HUES64 (cell line): ENCODE measurements around the gene RBSN.
A peak's percentile ranks its signal among the peaks of the same experiment; 100 is the strongest.

Experiments
- H3K27ac ChIP-seq: 2 replicates; pipeline ENCODE4 v1.7.0; 2013; ENCODE audit warnings: low read depth, low read length, inconsistent platforms
- H3K27me3 ChIP-seq: 2 replicates; pipeline ENCODE4 v1.6.1; 2013; ENCODE audit warnings: mild to moderate bottlenecking, low read length; ENCODE audit not compliant: insufficient read depth
- H3K36me3 ChIP-seq: 2 replicates; pipeline ENCODE4 v1.6.1; 2013; ENCODE audit warnings: mild to moderate bottlenecking, low read length; ENCODE audit not compliant: insufficient read depth
- H3K4me1 ChIP-seq: 2 replicates; pipeline ENCODE4 v1.6.1; 2013; ENCODE audit warnings: mild to moderate bottlenecking, low read length, moderate library complexity; ENCODE audit not compliant: insufficient read depth
- H3K4me3 ChIP-seq: 2 replicates; pipeline ENCODE4 v1.5.1; 2013; ENCODE audit warnings: mild to moderate bottlenecking, low read length, moderate library complexity
- H3K9ac ChIP-seq: 2 replicates; pipeline ENCODE4 v1.6.1; 2013; ENCODE audit warnings: mild to moderate bottlenecking, low read depth, low read length
- H3K9me3 ChIP-seq: 2 replicates; pipeline ENCODE4 v1.6.1; 2013; ENCODE audit warnings: low read depth, low read length; ENCODE audit not compliant: insufficient read depth
- WGBS: fragments of 150-250, 120-280 bp; methylation state at CpG from one replicate; pipeline ENCODE4 v1.1.7; 2013; ENCODE audit warnings: missing lambda C conversion rate; 5-methylcytosine and 5-hydroxymethylcytosine counted together

RBSN gene

DNA sequence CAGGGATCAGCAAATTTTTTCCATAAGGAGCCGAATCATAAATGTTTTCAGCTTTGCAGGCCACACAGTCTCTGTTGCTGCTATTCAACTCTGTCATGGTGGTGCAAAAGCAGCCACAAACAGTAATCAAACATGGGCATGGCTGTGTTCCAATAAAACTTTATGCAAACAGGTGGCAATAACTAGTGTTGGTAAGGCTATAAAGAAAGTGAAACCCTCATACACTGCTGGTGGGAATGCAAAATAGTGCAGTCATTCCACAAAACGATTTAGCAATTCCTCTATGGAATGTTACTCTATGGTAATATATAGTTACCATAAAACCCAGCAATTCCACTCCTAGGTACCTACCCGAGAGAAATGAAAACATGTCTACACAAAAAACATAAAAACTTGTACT, 19.9 kb downstream of the RBSN start:
- Histone ChIP-seq H3K4me3 (no peak overlapping the region), H3K36me3 (peaks cover 91% of the 10 kb centered on the region), H3K27me3 (no peaks in the 10 kb centered on the region), H3K27ac (no peak overlapping the region), H3K9me3 (no peaks in the 10 kb centered on the region), H3K4me1 (no peaks in the 10 kb centered on the region), H3K9ac (no peak overlapping the region)
- 95% methylated on average over 2 of the region's 3 CpGs for WGBS

DNA sequence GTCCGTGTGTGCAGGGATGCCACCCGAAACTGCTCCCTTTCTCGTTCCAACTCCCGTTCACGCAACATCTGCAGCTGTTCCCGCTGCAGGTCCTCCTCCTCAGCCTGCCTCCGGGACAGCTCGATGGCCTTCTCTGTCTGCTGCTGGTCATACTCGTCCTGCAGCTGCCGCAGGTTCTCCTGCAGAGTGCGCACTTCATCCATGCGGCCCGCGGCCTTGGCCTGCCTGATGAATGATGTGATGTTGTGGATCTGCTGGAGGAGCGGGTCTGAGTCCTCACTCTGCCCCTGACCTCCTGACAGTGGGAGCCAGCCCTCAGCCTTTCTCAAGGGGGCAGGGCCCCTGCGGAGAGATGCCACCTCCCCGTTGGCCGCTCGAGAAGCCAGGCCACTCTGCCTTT, 24.4 kb downstream of the RBSN start:
- Histone ChIP-seq H3K4me3 (no peak overlapping the region), H3K27ac (no peak overlapping the region), H3K4me1 (no peaks in the 10 kb centered on the region), H3K27me3 (no peaks in the 10 kb centered on the region), H3K36me3 (peaks cover 71% of the 10 kb centered on the region), H3K9ac (no peak overlapping the region), H3K9me3 (no peaks in the 10 kb centered on the region)
- WGBS = 94% methylated on average over 19 of the region's 19 CpGs

DNA sequence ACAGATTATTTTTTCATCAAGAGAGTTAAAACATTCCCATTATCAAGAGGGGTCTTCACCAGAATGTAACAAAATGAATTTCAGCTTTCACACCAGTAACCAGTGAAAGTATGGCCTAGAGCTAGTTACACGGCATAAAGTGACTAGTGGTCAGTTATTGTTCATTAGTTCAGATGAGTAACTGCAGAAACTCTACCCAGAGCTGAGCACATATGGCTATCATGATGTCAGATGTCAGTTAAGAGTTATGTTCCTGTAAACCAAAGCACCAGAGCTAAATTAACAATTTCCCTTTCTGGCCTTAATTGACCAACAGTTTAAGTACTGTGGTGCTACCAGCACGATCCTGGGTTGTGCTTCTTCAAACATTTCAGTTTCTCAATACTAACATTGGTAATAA, 27.2 kb downstream of the RBSN start:
- no peaks in the 10 kb centered on the region for H3K27me3 ChIP-seq
- H3K4me3 ChIP-seq = no peak overlapping the region
- H3K36me3 ChIP-seq = peaks cover 46% of the 10 kb centered on the region
- WGBS = 89% methylated on average over 2 of the region's 2 CpGs
- no peak overlapping the region for H3K9ac ChIP-seq
- no peaks in the 10 kb centered on the region for H3K9me3 ChIP-seq
- no peaks in the 10 kb centered on the region for H3K4me1 ChIP-seq
- H3K27ac ChIP-seq = no peak overlapping the region

DNA sequence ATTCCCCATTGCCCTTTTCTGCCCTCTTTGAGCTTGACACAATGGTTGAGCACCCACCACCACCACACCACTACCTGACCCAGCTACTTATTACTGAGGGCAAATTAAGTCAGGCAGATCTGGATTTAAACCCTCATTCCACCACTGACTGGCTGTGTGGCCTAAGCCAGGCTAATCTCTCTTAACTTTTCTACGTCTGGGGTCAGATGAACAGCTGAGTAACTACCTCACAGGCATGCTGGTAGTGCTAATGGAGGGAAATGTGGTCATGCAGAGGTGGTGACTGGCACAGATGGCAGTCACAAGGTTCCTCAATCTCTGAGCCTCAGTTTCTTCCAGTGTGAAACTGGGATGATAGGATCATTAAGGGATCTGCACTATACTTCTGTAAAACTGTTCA, 29.5 kb downstream of the RBSN start:
- Histone ChIP-seq H3K9me3 (no peaks in the 10 kb centered on the region), H3K27me3 (peaks cover 4% of the 10 kb centered on the region; the same call in 1 of the 2 replicates), H3K9ac (no peak overlapping the region), H3K36me3 (peaks cover 23% of the 10 kb centered on the region), H3K4me3 (no peak overlapping the region), H3K4me1 (0 out of 2 replicates have a peak, but pooled peaks cover 2% of the 10 kb centered on the region), H3K27ac (no peak overlapping the region)
- WGBS = 100% methylated on average over 1 of the region's 1 CpG

DNA sequence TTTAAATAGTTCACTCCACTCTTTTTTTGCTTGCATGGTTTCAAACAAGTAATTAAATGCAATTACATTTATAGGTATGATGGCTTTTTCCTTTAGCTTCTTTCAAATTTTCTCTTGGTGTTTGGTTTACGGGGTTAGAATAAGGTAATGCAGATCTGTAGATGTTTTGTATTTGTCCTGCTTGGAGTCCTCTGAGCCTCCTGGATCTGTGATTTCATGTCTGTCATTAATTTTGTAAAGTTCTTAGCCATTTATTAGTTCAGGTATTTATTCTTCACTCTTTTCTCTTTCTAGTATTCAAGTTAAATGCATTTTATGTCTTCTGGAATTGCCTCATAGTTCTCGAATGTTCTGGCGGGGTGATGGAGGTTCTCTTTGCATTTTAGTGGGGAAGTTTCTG, 32.5 kb downstream of the RBSN start:
- WGBS = 92% methylated on average over 1 of the region's 3 CpGs
- Histone ChIP-seq H3K27ac (no peak overlapping the region), H3K9ac (no peak overlapping the region), H3K4me3 (no peak overlapping the region), H3K4me1 (0 out of 2 replicates have a peak, but pooled peaks cover 2% of the 10 kb centered on the region), H3K9me3 (no peaks in the 10 kb centered on the region), H3K36me3 (0 out of 2 replicates have a peak, but pooled peaks cover 2% of the 10 kb centered on the region), H3K27me3 (peaks cover 4% of the 10 kb centered on the region; the same call in 1 of the 2 replicates)

DNA sequence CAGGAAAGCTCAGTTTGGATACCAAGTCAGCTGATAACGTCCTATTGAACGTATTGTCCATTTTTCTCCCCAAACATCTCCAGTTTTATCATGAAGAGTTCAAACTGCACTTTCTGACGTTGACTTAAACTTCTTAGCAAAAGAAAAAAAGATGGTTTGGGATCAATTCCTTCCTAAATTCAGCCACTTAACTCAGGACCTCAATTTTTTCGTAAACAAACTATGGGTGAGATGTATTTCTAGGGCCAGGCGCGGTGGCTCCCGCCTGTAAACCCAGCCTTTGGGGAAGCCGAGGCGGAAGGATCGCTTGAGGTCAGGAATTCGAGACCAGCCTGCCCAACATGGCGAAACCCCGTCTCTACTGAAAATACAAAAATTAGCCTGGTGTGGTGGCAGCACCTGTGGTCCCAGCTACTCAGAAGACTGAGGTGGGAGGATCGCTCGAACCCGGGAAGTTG, 33.4 kb downstream of the RBSN start:
- H3K9ac ChIP-seq = peak overlapping the region; percentile 97
- peak overlapping the region; percentile 97 for H3K4me3 ChIP-seq
- 0 out of 2 replicates have a peak, but pooled peaks cover 3% of the 10 kb centered on the region for H3K36me3 ChIP-seq
- H3K4me1 ChIP-seq = 0 out of 2 replicates have a peak, but pooled peaks cover 2% of the 10 kb centered on the region
- peaks cover 4% of the 10 kb centered on the region; the same call in 1 of the 2 replicates for H3K27me3 ChIP-seq
- 82% methylated on average over 16 of the region's 16 CpGs for WGBS
- H3K9me3 ChIP-seq = no peaks in the 10 kb centered on the region
- H3K27ac ChIP-seq = no peak overlapping the region

DNA sequence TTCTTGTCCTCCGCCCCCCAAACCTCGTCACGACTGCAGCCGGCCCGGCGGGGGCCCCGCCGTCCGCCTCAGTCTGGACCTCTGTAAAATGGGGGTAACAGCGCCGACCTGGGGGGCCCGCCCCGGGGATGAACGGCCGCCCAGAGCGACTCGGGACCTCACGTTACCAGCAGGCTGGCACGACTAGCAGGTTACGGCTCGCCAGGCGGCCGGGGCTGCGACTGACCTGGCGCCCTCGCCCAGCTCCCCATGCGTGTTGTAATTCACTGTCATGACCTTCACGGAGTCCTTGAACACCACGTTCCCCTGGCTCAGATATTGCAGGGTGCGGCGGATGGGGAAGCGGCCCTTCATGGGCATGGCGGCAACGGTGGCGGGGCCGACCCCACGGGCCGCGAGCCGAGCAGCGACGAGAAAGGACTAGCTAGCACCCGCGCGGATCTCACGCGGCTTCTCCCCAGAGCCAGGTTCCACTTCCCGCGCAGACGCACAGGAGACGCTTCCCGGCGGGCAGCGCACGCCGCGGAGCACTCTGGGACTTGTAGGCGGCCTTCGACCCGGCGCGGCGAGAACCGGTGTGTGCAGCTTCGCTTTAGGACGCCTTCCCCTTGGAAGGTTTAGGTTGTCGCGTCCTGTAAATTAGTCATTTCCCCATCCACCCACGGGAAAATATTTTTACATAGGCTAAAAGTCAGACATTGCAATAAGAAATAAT, 34.0 kb downstream of the RBSN start, which contains the start of gene MRPS25:
TSS of gene MRPS25 (minus strand) at position 481 of the 715 bp plus-strand sequence. CDS start at position 360, 121 bp downstream.
- Histone ChIP-seq H3K4me1 (0 out of 2 replicates have a peak, but pooled peaks cover 2% of the 10 kb centered on the region), H3K9me3 (no peaks in the 10 kb centered on the region), H3K4me3 (peak within 1 kb of the TSS; percentile 97), H3K36me3 (peaks cover 4% of the 10 kb centered on the region; the same call in 1 of the 2 replicates), H3K27me3 (peaks cover 4% of the 10 kb centered on the region; the same call in 1 of the 2 replicates), H3K27ac (peak within 1 kb of the TSS; percentile 77), H3K9ac (peak within 1 kb of the TSS; percentile 97)
- WGBS = under 1% methylated on average over 69 of the region's 69 CpGs

DNA sequence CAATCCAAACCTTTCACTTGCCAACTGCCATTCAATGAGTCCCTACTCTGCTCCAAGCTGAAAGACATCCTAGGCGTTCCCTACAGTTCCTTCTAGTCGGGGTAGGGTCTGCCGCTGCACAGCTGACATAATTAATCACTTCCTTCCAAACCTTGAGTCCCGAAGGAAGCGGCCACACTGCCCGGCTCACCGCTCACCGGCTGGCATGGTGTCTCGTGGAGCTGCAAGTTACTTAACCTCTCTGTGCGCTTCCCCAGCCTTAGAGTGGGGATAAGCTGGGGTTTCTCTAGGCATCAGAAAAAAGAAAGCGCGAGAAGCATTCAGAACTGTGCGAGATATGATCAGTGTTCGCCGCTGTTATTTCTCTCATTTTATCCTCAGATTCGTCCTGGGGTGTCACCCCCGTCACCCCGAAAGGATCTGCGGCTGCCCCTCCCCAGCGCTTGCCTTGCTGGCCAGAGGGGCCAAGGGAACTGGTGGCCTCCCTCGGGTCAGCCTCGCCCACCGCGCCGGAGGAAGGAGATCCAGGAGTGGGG, 34.6 kb downstream of the RBSN start:
- Histone ChIP-seq H3K9me3 (no peaks in the 10 kb centered on the region), H3K36me3 (peaks cover 10% of the 10 kb centered on the region), H3K27me3 (peaks cover 4% of the 10 kb centered on the region; the same call in 1 of the 2 replicates), H3K9ac (peak overlapping the region; percentile 97), H3K4me1 (0 out of 2 replicates have a peak, but pooled peaks cover 2% of the 10 kb centered on the region), H3K27ac (peak overlapping the region; percentile 77), H3K4me3 (peak overlapping the region; percentile 97)
- WGBS = 5% methylated on average over 25 of the region's 25 CpGs

DNA sequence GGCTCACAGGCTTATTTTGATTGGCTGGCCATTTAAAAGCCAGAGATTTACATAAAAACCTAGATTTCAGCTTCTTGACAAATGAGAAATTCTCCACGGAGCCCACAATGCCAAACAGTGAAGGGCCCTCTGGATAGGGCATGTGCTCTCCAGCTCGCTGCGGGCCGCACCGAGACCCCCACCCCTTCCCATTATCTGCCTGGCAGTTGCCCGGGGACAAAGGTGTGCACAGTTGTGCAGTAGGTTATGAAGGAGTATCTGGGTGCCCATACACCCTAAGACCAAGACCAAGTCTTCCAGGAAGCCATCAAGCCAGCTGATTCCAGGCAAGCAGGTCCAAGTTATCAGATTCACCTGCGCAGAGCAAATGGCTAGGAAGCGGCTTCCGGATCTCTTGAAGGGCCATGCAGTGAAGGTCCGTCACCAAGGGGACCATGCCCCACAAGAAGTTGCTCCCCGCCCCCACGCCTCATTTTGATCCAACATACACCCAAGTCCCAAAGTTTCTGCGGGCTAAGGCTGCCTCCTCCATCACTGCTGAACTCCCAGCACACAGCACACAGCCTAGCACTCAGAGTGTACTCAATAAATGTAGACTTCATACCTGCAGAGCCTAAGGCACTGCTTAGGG, 35.2 kb downstream of the RBSN start:
- Histone ChIP-seq H3K4me3 (peak overlapping the region; percentile 97), H3K9ac (peak overlapping the region; percentile 97), H3K27ac (no peak overlapping the region), H3K4me1 (0 out of 2 replicates have a peak, but pooled peaks cover 2% of the 10 kb centered on the region), H3K9me3 (no peaks in the 10 kb centered on the region), H3K27me3 (peaks cover 4% of the 10 kb centered on the region; the same call in 1 of the 2 replicates), H3K36me3 (peaks cover 16% of the 10 kb centered on the region)
- 91% methylated on average over 11 of the region's 13 CpGs for WGBS

DNA sequence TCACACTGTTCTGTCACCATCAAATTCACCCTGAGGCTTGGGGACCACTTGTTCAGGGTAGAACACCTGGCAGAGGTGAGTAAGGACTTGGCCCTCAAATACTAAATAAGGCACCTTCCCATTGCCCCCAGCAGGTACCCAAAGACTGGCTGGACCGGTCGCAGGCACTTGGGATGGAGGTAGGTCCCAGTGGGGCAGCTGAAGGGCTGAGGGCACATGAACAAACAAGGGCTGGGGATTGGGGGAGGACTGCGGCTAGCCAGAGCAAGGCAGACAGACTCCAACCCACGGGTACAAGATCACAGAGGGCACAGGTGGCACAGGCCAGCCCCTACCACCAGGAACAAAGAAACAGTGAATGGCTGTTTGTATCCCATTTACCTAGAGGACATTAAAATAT, 35.7 kb downstream of the RBSN start:
- Histone ChIP-seq H3K9me3 (no peaks in the 10 kb centered on the region), H3K36me3 (peaks cover 21% of the 10 kb centered on the region), H3K4me1 (0 out of 2 replicates have a peak, but pooled peaks cover 2% of the 10 kb centered on the region), H3K9ac (no peak overlapping the region), H3K27me3 (peaks cover 4% of the 10 kb centered on the region; the same call in 1 of the 2 replicates), H3K4me3 (peak overlapping the region; percentile 97; the same call in 1 of the 2 replicates), H3K27ac (no peak overlapping the region)
- 90% methylated on average over 4 of the region's 4 CpGs for WGBS

DNA sequence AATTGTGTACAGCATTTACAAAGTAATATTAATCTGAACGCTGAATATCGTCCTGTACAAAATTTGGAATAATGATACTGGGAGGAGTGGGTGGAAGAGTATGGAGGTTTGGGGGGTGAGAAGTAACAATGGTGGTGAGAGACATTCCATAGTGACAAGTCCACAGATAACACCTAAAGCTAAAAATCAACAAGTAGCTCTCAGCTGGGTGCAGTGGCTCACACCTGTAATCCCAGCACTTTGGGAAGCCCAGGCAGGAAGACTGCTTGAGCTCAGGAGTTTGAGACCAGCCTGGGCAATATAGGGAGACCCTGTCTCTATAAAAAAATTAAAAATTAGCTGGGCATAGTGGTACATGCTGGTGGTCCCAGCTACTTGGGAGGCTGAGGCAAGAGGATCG, 38.9 kb downstream of the RBSN start:
- no peaks in the 10 kb centered on the region for H3K4me1 ChIP-seq
- peaks cover 46% of the 10 kb centered on the region for H3K36me3 ChIP-seq
- H3K4me3 ChIP-seq = no peak overlapping the region
- WGBS = 100% methylated on average over 3 of the region's 3 CpGs
- H3K9me3 ChIP-seq = no peaks in the 10 kb centered on the region
- no peaks in the 10 kb centered on the region for H3K27me3 ChIP-seq
- no peak overlapping the region for H3K9ac ChIP-seq
- H3K27ac ChIP-seq = no peak overlapping the region
